HFF-Myc (cell line): Measurements from ENCODE around the gene SLC39A8.
"Not testable (repeated sequence)": the region's sequence is repeated elsewhere in the genome, so short reads cannot be mapped to it uniquely, and the experiment has no call there.

ENCODE experiments used
- DNase-seq: peaks from one replicate; pipeline ENCODE4 v3.0.0-alpha.2; 2011; ENCODE audit warnings: low read depth; ENCODE audit errors: extremely low read depth
- H3K4me3 ChIP-seq: replicated peaks from 2 replicates; pipeline ENCODE4 v1.5.1; 2011; ENCODE audit warnings: low read depth, mild to moderate bottlenecking, control low read depth, low read length
- CTCF ChIP-seq: IDR thresholded peaks from 2 replicates; pipeline ENCODE4 v1.5.1; 2012; ENCODE audit warnings: mild to moderate bottlenecking, low read depth, low read length, control low read depth; ENCODE audit errors: missing control alignments

Gene SLC39A8

DNA sequence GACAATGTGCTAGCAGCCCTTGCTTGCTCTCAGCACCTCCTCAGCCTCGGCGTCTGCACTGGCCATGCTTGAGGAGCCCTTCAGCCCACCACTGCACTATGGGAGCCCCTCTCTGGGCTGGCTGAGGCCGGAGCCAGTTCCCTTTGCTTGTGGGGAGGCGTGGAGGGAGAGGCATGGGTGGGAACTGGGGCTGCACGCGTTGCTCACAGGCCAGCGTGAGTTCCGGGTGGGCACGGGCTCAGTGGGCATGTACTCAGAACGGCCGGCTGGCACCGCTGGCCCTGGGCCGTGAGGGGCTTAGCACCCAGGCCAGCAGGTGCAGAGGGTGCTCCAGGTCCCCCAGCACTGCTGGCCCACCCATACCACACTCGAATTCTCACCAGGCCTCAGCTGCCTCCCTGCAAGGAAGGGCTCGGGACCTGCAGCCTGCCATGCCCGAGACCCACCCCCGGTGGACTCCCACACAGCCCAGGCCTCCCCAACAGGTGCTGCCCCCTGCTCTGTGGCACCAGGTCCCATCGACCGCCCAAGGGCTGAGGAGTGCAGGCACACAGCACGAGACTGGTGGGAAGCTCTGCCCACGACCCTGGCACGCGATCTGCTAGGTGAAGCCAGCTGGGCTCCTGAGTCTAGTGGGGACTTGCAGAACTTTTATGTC is 100.3 kb downstream of the SLC39A8 start:
- no peak overlapping the region for H3K4me3 ChIP-seq
- no peak for TF ChIP-seq CTCF
- DNase-seq, result no peak

- H3K4me3 ChIP-seq, DNase-seq: not testable (repeated sequence)
These were observed 102.0 kb downstream of the SLC39A8 start for GRCh38 chr4:102243296-102243695.

DNA sequence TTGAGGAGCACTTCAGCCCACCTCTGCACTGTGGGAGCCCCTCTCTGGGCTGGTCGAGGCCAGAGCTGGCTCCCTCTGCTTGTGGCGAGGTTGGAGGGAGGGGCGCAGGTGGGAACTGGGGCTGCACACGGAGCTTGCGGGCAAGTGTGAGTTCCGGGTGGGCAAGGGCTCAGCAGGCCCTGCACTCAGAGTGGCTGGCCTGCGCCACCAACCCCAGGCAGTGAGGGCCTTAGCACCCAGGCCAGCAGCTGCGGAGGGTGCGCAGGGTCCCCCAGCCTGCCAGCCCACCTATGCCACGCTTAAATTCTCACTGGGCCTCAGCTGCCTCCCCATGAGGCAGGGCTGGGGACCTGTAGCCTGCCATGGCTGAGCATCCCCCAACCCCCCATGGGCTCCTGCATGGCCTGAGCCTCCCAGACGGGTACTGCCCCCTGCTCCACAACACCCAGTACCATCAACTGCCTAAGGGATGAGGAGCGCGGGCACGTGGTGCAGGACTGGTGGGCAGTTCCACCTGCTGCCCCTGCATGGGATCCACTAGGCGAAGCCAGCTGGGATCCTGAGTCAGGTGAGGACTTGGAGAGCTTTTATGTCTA is 110.9 kb downstream of the SLC39A8 start:
- no peak for TF ChIP-seq CTCF
- no peak overlapping the region for H3K4me3 ChIP-seq
- no peak for DNase-seq

DNA sequence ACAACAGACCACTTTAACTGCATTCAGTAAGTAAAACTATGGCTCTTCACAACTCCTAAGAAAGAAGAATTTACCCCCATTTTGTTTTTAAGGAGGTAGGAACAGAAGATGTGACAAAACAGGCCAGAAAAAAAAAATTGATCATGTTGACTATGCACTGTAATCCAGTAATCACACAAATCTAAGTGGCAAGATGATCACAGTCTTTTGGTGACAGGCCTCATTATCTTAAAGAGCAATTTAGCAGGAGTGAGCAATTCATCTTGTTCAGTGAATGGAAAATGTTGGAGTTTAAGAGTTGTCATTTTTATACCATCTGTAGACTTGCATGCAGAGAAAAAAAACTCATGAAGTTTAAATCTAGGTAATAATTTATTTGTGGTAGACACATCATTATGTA is 115.1 kb downstream of the SLC39A8 start:
- DNase-seq, result no peak
- TF ChIP-seq CTCF, result no peak
- H3K4me3 ChIP-seq, result no peak overlapping the region

GRCh38 chr4:102227388-102227787 is 117.9 kb downstream of the SLC39A8 start:
- no peak overlapping the region for H3K4me3 ChIP-seq
- TF ChIP-seq CTCF, result no peak
- DNase-seq, result no peak

- no peak overlapping the region for H3K4me3 ChIP-seq
- TF ChIP-seq CTCF, result no peak
- no peak for DNase-seq
These were observed 121.8 kb downstream of the SLC39A8 start for GRCh38 chr4:102223461-102223860.

DNA sequence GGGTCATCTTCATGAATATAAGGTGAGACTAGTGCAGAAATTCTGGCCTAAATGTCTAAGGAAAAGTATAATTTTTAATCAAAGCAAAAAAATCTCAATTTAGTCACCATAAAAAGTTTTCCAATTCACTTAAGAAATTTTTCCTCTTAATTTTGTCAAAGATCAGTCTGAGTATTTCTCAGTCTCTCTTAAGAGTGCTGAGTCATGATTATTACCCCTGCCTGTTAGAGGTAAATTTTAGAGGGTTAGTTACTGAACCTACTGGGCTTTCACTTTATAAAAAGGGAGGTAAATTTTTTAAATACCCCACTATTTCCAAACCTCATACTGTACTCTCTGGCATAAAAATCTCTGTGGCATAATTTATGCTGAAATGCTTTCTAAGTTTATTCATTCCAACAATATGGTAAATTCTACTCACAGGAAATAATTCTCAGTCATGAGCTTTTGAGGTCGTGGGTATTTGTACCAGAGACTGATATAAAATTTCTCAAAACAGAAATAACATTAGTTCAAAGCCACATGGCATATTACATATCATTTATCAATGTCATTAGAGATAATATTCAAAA is 122.4 kb downstream of the SLC39A8 start:
- H3K4me3 ChIP-seq, result no peak overlapping the region
- no peak for TF ChIP-seq CTCF
- no peak for DNase-seq
